Activated CD4-positive, alpha-beta T cell treated with anti-CD3 and anti-CD28 coated beads, Interleukin-2, amount 10 ng/mL, durations not matched to agents 7 days and 5 days (primary cell): ENCODE data around the gene FYN. TPM values are rescaled to one million over a fixed set of nuclear protein-coding genes. Genes with fewer than 3 reads are reported as not detected.

Source experiments
- CTCF ChIA-PET: fragments of 350-600 bp; sonication (Branson Sonifier 250); formaldehyde crosslinking; loops from one replicate; lab custom pipeline; 2021; ENCODE audit warnings: antibody characterized with exemption; lab: Charles Lee
- POLR2A ChIA-PET: fragments of 350-600 bp; sonication (Branson Sonifier 250); formaldehyde crosslinking; loops from one replicate; lab custom pipeline; 2021; ENCODE audit warnings: antibody characterized with exemption; lab: Charles Lee
- DNase-seq: peaks from one replicate; pipeline ENCODE4 v3.0.0-alpha.2; 2020
- H3K27ac Mint-ChIP-seq: one replicate; pipeline ENCODE4 v1.8.0; 2021; ENCODE audit warnings: mild to moderate bottlenecking, moderate library complexity, mixed read lengths
- H3K27me3 Mint-ChIP-seq: one replicate; pipeline ENCODE4 v1.8.0; 2021; ENCODE audit warnings: mixed read lengths
- H3K36me3 Mint-ChIP-seq: one replicate; pipeline ENCODE4 v1.8.0; 2021; ENCODE audit warnings: low read depth, mixed read lengths
- H3K4me1 Mint-ChIP-seq: one replicate; pipeline ENCODE4 v1.8.0; 2021; ENCODE audit warnings: mixed read lengths
- H3K4me3 Mint-ChIP-seq: one replicate; pipeline ENCODE4 v1.8.0; 2021; ENCODE audit warnings: mild to moderate bottlenecking, moderate library complexity, mixed read lengths
- H3K9me3 Mint-ChIP-seq: one replicate; pipeline ENCODE4 v1.8.0; 2021; ENCODE audit warnings: mixed read lengths
- total RNA-seq, 2 experiments: library from RNA; stranded (reverse); gene quantifications; one replicate each; pipeline ENCODE4 v1.2.3, GENCODE V29; 2021

FYN gene
- total RNA-seq, 2 experiments from 2014 or later, result 179 to 225 TPM

- Mint-ChIP-seq H3K36me3 (peaks cover 82% of the 10 kb centered on the region), H3K4me1 (peaks cover 25% of the 10 kb centered on the region), H3K27me3 (no peaks in the 10 kb centered on the region), H3K4me3 (no peak overlapping the region), H3K9me3 (no peaks in the 10 kb centered on the region), H3K27ac (no peak overlapping the region)
- CTCF ChIA-PET, result interaction anchor here (2.1 kb wide), 1 partner anchor 18 kb away, joined by 4 read pairs; no protein-coding TSS in a partner anchor
- POLR2A ChIA-PET, result no interaction called here
- no peak for DNase-seq
Measured at GRCh38 chr6:111691345-111692225, 181.7 kb downstream of the FYN start.

GRCh38 chr6:111689946-111690345, 183.3 kb downstream of the FYN start:
- DNase-seq, result no peak
- H3K4me3 Mint-ChIP-seq, result no peak overlapping the region
- H3K9me3 Mint-ChIP-seq, result no peaks in the 10 kb centered on the region
- H3K4me1 Mint-ChIP-seq, result peaks cover 32% of the 10 kb centered on the region
- no peak overlapping the region for H3K27ac Mint-ChIP-seq
- peaks cover 79% of the 10 kb centered on the region for H3K36me3 Mint-ChIP-seq
- ChIA-PET POLR2A (no interaction called here), CTCF (interaction anchor here (2.1 kb wide), 1 partner anchor 16 kb away, joined by 4 read pairs; no protein-coding TSS in a partner anchor)
- no peaks in the 10 kb centered on the region for H3K27me3 Mint-ChIP-seq

GRCh38 chr6:111689419-111689818, 183.8 kb downstream of the FYN start:
- no peaks in the 10 kb centered on the region for H3K27me3 Mint-ChIP-seq
- H3K4me1 Mint-ChIP-seq, result peaks cover 37% of the 10 kb centered on the region
- no peaks in the 10 kb centered on the region for H3K9me3 Mint-ChIP-seq
- ChIA-PET CTCF (interaction anchor here (2.1 kb wide), 1 partner anchor 15 kb away, joined by 4 read pairs; no protein-coding TSS in a partner anchor), POLR2A (no interaction called here)
- H3K27ac Mint-ChIP-seq, result no peak overlapping the region
- peaks cover 79% of the 10 kb centered on the region for H3K36me3 Mint-ChIP-seq
- no peak overlapping the region for H3K4me3 Mint-ChIP-seq
- no peak for DNase-seq

GRCh38 chr6:111688331-111688730, 184.9 kb downstream of the FYN start:
- no peak for DNase-seq
- no peaks in the 10 kb centered on the region for H3K27me3 Mint-ChIP-seq
- ChIA-PET POLR2A (no interaction called here), CTCF (interaction anchor here (1.0 kb wide), 2 partner anchors 8 to 22 kb away, joined by 3 read pairs; no protein-coding TSS in a partner anchor)
- H3K4me1 Mint-ChIP-seq, result peaks cover 37% of the 10 kb centered on the region
- no peaks in the 10 kb centered on the region for H3K9me3 Mint-ChIP-seq
- no peak overlapping the region for H3K4me3 Mint-ChIP-seq
- no peak overlapping the region for H3K27ac Mint-ChIP-seq
- H3K36me3 Mint-ChIP-seq, result peaks cover 78% of the 10 kb centered on the region

GRCh38 chr6:111687652-111688051, 185.6 kb downstream of the FYN start:
- DNase-seq, result no peak
- ChIA-PET CTCF (interaction anchor here (1.0 to 1.1 kb wide), 3 partner anchors 9 to 22 kb away, joined by 3 read pairs; no protein-coding TSS in a partner anchor), POLR2A (no interaction called here)
- Mint-ChIP-seq H3K4me1 (peaks cover 37% of the 10 kb centered on the region), H3K27me3 (no peaks in the 10 kb centered on the region), H3K36me3 (peaks cover 72% of the 10 kb centered on the region), H3K27ac (no peak overlapping the region), H3K4me3 (no peak overlapping the region), H3K9me3 (no peaks in the 10 kb centered on the region)

GRCh38 chr6:111686932-111687266, 186.4 kb downstream of the FYN start:
- POLR2A ChIA-PET, result no interaction called here
- Mint-ChIP-seq H3K4me3 (no peak overlapping the region), H3K9me3 (no peaks in the 10 kb centered on the region), H3K4me1 (peaks cover 36% of the 10 kb centered on the region), H3K36me3 (peaks cover 73% of the 10 kb centered on the region), H3K27ac (no peak overlapping the region), H3K27me3 (no peaks in the 10 kb centered on the region)
- CTCF ChIA-PET, result interaction anchor here (1.1 kb wide), 1 partner anchor 15 kb away, joined by 3 read pairs; no protein-coding TSS in a partner anchor
- no peak for DNase-seq

- no peaks in the 10 kb centered on the region for H3K27me3 Mint-ChIP-seq
- no peak for DNase-seq
- CTCF ChIA-PET, result interaction anchor here (1.0 to 1.1 kb wide), 2 partner anchors 9 to 24 kb away, joined by 3 read pairs; no protein-coding TSS in a partner anchor
- H3K4me3 Mint-ChIP-seq, result no peak overlapping the region
- POLR2A ChIA-PET, result no interaction called here
- no peak overlapping the region for H3K27ac Mint-ChIP-seq
- H3K4me1 Mint-ChIP-seq, result peaks cover 38% of the 10 kb centered on the region
- H3K36me3 Mint-ChIP-seq, result peaks cover 71% of the 10 kb centered on the region
- H3K9me3 Mint-ChIP-seq, result no peaks in the 10 kb centered on the region
Measured at GRCh38 chr6:111686249-111686931, 186.9 kb downstream of the FYN start.

- Mint-ChIP-seq H3K4me1 (peaks cover 38% of the 10 kb centered on the region), H3K4me3 (no peak overlapping the region), H3K27me3 (no peaks in the 10 kb centered on the region), H3K36me3 (peaks cover 67% of the 10 kb centered on the region), H3K27ac (peak overlapping the region; percentile 39), H3K9me3 (no peaks in the 10 kb centered on the region)
- DNase-seq, result no peak
- ChIA-PET CTCF (interaction anchor here (0.8 to 1.1 kb wide), 4 partner anchors 8 to 68 kb away, joined by 3 read pairs; no protein-coding TSS in a partner anchor), POLR2A (no interaction called here)
Measured at GRCh38 chr6:111685526-111685925, 187.7 kb downstream of the FYN start.

GRCh38 chr6:111685058-111685457, 188.2 kb downstream of the FYN start:
- ChIA-PET POLR2A (no interaction called here), CTCF (interaction anchor here (0.8 to 0.9 kb wide), 2 partner anchors 10 to 68 kb away, joined by 3 read pairs; no protein-coding TSS in a partner anchor)
- H3K36me3 Mint-ChIP-seq, result peaks cover 67% of the 10 kb centered on the region
- no peak overlapping the region for H3K27ac Mint-ChIP-seq
- H3K4me1 Mint-ChIP-seq, result peaks cover 38% of the 10 kb centered on the region
- H3K4me3 Mint-ChIP-seq, result no peak overlapping the region
- no peak for DNase-seq
- no peaks in the 10 kb centered on the region for H3K9me3 Mint-ChIP-seq
- no peaks in the 10 kb centered on the region for H3K27me3 Mint-ChIP-seq

GRCh38 chr6:111683749-111684267, 189.4 kb downstream of the FYN start:
- POLR2A ChIA-PET, result interaction anchor here (0.7 kb wide), 1 partner anchor 42 kb away, joined by 3 read pairs; no protein-coding TSS in a partner anchor
- Mint-ChIP-seq H3K4me1 (peaks cover 38% of the 10 kb centered on the region), H3K27ac (peak overlapping the region; percentile 84), H3K27me3 (no peaks in the 10 kb centered on the region), H3K36me3 (peaks cover 63% of the 10 kb centered on the region), H3K9me3 (no peaks in the 10 kb centered on the region), H3K4me3 (no peak overlapping the region)
- CTCF ChIA-PET, result interaction anchor here (0.7 kb wide), 1 partner anchor 371 kb away, joined by 3 read pairs; no protein-coding TSS in a partner anchor
- no peak for DNase-seq

- no peaks in the 10 kb centered on the region for H3K27me3 Mint-ChIP-seq
- POLR2A ChIA-PET, result interaction anchor here (0.7 kb wide), 1 partner anchor 41 kb away, joined by 3 read pairs; no protein-coding TSS in a partner anchor
- DNase-seq, result no peak
- H3K27ac Mint-ChIP-seq, result peak overlapping the region; percentile 84
- H3K4me3 Mint-ChIP-seq, result no peak overlapping the region
- H3K4me1 Mint-ChIP-seq, result peaks cover 38% of the 10 kb centered on the region
- peaks cover 61% of the 10 kb centered on the region for H3K36me3 Mint-ChIP-seq
- H3K9me3 Mint-ChIP-seq, result no peaks in the 10 kb centered on the region
- CTCF ChIA-PET, result interaction anchor here (1.4 kb wide), 1 partner anchor 13 kb away, joined by 3 read pairs; no protein-coding TSS in a partner anchor
Measured at GRCh38 chr6:111683157-111683556, 190.1 kb downstream of the FYN start.

- POLR2A ChIA-PET, result no interaction called here
- H3K9me3 Mint-ChIP-seq, result no peaks in the 10 kb centered on the region
- H3K27me3 Mint-ChIP-seq, result no peaks in the 10 kb centered on the region
- peaks cover 53% of the 10 kb centered on the region for H3K36me3 Mint-ChIP-seq
- H3K27ac Mint-ChIP-seq, result no peak overlapping the region
- DNase-seq, result no peak
- peaks cover 36% of the 10 kb centered on the region for H3K4me1 Mint-ChIP-seq
- no peak overlapping the region for H3K4me3 Mint-ChIP-seq
- CTCF ChIA-PET, result interaction anchor here (0.9 to 1.4 kb wide), 2 partner anchors 10 to 14 kb away, joined by 3 read pairs; no protein-coding TSS in a partner anchor
Measured at GRCh38 chr6:111681860-111682259, 191.4 kb downstream of the FYN start.
